Measurements from ENCODE around the gene PON1.

DNA sequence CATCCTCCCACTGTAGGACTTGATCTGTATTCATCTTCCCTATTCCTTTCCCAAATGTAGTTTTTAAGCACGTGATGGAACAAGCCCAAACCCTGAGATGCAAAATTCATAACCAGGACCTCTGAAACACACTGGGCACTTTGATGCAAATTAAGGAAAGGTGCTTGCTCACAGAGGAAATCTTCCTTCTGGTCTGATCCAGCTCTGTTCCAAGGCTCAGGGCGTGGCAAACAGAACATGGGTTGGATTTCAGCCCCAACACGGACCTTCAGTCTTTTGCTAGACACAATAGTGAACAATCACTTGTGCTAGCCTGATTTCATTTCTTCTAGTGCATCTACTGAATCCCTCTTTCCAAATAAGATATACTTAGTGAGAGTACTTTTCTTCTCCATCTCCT is 43.9 kb upstream of the PON1 start:
- no peak for TF ChIP-seq EZH2 (IDR thresholded peaks at IDR 0.05)
- TF ChIP-seq POLR2AphosphoS5 (IDR thresholded peaks at IDR 0.05; ENCODE audit: borderline replicate concordance, low read depth, low read length), result no peak
- no peak for TF ChIP-seq FOXP2 (optimal IDR thresholded peaks at IDR 0.05; ENCODE audit: control extremely low read depth, extremely low read length, insufficient read depth)

Measured in SK-N-MC (cell line).